ENCODE results near the gene ABI3BP. TPM values are rescaled to one million over a fixed set of nuclear protein-coding genes. Genes with fewer than 3 reads are reported as not detected.

Gene ABI3BP
- polyA plus RNA-seq, 3 donors, result not detected

DNA sequence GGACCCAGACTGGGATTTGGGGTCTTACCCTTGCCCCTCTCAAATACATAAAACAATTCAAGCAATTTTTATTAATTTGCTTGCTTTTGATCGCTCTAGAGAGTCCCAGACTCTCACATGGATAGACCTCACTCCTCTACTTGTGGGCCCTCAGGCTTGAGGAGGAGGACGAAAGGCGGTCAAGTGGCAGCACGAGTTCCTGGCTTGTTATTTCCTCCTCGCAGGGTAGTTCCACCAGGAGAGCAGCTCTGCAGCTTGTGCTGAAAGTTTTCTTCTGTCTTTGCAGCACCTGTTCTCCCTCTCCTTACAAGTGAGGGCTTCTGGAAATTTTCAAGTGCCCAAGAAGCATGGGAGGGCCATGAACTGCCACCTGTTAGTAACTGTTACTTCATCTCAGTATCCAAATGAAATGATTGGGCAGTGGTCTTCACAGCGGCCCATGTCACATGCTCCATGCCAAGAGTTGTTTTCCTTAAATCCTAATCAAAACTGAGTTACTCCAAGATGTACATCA is 22.7 kb downstream of the ABI3BP start:
- intact Hi-C loops (cut with micrococcal nuclease), result no loop called here
- H2AFZ ChIP-seq (ENCODE audit: insufficient read depth, low read depth, low read length, poor library complexity, severe bottlenecking), result no peak overlapping the region
- no peak overlapping the region for H3K4me3 Mint-ChIP-seq
- DNase-seq, result no peak
- no peaks in the 10 kb centered on the region for H3K4me1 Mint-ChIP-seq
- WGBS (ENCODE audit: insufficient coverage), result 100% methylated on average over 2 of the region's 6 CpGs
- H3K4me2 ChIP-seq (replicated peaks; ENCODE audit: extremely low read depth, low read length, poor library complexity, severe bottlenecking), result no peak overlapping the region
- H3K36me3 Mint-ChIP-seq, result no peaks in the 10 kb centered on the region
- TF ChIP-seq, protein P1, sequence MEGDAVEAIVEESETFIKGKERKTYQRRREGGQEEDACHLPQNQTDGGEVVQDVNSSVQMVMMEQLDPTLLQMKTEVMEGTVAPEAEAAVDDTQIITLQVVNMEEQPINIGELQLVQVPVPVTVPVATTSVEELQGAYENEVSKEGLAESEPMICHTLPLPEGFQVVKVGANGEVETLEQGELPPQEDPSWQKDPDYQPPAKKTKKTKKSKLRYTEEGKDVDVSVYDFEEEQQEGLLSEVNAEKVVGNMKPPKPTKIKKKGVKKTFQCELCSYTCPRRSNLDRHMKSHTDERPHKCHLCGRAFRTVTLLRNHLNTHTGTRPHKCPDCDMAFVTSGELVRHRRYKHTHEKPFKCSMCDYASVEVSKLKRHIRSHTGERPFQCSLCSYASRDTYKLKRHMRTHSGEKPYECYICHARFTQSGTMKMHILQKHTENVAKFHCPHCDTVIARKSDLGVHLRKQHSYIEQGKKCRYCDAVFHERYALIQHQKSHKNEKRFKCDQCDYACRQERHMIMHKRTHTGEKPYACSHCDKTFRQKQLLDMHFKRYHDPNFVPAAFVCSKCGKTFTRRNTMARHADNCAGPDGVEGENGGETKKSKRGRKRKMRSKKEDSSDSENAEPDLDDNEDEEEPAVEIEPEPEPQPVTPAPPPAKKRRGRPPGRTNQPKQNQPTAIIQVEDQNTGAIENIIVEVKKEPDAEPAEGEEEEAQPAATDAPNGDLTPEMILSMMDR (IDR thresholded peaks at IDR 0.05), result no peak
- no peaks in the 10 kb centered on the region for H3K4me1 ChIP-seq (ENCODE audit: control insufficient read depth in 1 of 2, insufficient read depth in 2 of 2, low read length in 2 of 2)
- H4K20me1 ChIP-seq (ENCODE audit: insufficient read depth, low read length), result no peaks in the 10 kb centered on the region
- H3K27me3 Mint-ChIP-seq (ENCODE audit: low read depth in 3 of 3), result no peaks in the 10 kb centered on the region
- H3K27ac ChIP-seq (ENCODE audit: low read depth in 1 of 2, low read length in 2 of 2), result no peak overlapping the region
- H3K4me3 ChIP-seq (replicated peaks in 1 of 3; ENCODE audit: low read depth in 2 of 3, low read length in 3 of 3), result no peak overlapping the region
- H3K9ac ChIP-seq (ENCODE audit: insufficient read depth, low read length, poor library complexity, severe bottlenecking), result no peak overlapping the region
- H3K79me2 ChIP-seq (ENCODE audit: insufficient read depth, low read length), result no peaks in the 10 kb centered on the region
- no peaks in the 10 kb centered on the region for H3K27me3 ChIP-seq (ENCODE audit: control insufficient read depth in 2 of 2, insufficient read depth in 2 of 2, low read length in 2 of 2)
- no peak overlapping the region for H3K27ac Mint-ChIP-seq
- H3K9me3 ChIP-seq (replicated peaks in 1 of 2; ENCODE audit: control insufficient read depth in 1 of 2, insufficient read depth in 1 of 2, low read length in 2 of 2), result no peaks in the 10 kb centered on the region
- no peaks in the 10 kb centered on the region for H3K36me3 ChIP-seq (replicated peaks in 1 of 2; ENCODE audit: control insufficient read depth in 1 of 2, insufficient read depth in 2 of 2, low read length in 2 of 2)
- H3K9me3 Mint-ChIP-seq, result peaks cover 0 to 4% (median 1%) of the 10 kb centered on the region in 7 donors

DNA sequence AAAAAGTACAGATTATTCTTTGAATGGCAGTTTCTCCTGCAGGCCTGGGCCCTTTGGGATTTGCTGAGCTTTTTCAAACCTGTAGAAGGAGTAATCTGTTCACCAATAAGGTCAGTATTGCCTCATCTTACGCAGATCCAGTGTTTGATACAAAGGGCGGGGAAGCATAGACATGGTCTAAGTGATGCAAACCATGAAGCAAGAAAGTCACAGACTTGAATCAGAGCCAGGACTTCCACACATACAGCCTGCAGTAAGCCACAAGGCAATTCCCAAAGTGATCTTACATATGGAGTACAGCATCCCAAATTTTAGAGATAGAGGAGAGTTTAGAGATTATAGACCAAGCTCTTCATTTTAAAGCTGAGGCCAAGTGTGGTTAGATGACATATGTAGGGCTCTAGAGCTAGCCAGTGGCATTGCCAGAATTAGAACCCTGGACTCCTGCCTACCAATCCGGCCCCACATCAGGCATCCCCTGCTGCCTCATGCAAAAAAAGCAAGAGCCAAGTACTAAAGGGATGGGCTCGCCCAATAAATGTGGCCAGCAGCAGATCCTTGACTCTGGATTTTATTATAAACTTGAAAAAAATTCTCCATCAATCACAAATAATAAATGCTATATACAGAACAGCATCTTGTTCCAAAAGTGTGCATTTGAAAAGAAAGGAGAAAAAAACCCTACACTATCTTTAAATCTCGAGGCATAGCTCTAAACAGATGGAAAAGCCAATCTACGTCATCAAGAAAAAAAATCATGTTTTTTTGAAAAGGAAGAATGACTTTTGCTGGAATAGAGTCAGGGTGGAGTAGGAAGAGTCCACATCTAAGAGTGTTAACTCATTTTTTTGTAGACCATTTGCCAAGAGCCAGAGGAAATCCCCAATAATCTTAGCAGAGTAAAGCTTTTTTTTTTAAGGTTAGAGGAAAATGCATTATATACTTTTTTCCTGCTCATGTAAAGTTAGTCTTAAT is 24.0 kb downstream of the ABI3BP start:
- Histone ChIP-seq H3K9me3 (replicated peaks in 1 of 2; ENCODE audit: control insufficient read depth in 1 of 2, insufficient read depth in 1 of 2, low read length in 2 of 2) (peaks cover 0 to 4% of the 10 kb centered on the region in 2 donors), H3K27ac (ENCODE audit: low read depth in 1 of 2, low read length in 2 of 2) (no peak overlapping the region), H3K4me2 (replicated peaks; ENCODE audit: extremely low read depth, low read length, poor library complexity, severe bottlenecking) (no peak overlapping the region), H3K9ac (ENCODE audit: insufficient read depth, low read length, poor library complexity, severe bottlenecking) (no peak overlapping the region), H3K36me3 (replicated peaks in 1 of 2; ENCODE audit: control insufficient read depth in 1 of 2, insufficient read depth in 2 of 2, low read length in 2 of 2) (no peaks in the 10 kb centered on the region), H3K4me3 (replicated peaks in 1 of 3; ENCODE audit: low read depth in 2 of 3, low read length in 3 of 3) (no peak overlapping the region), H3K27me3 (ENCODE audit: control insufficient read depth in 2 of 2, insufficient read depth in 2 of 2, low read length in 2 of 2) (no peaks in the 10 kb centered on the region), H3K79me2 (ENCODE audit: insufficient read depth, low read length) (no peaks in the 10 kb centered on the region), H2AFZ (ENCODE audit: insufficient read depth, low read depth, low read length, poor library complexity, severe bottlenecking) (no peak overlapping the region), H4K20me1 (ENCODE audit: insufficient read depth, low read length) (no peaks in the 10 kb centered on the region), H3K4me1 (ENCODE audit: control insufficient read depth in 1 of 2, insufficient read depth in 2 of 2, low read length in 2 of 2) (no peaks in the 10 kb centered on the region)
- Mint-ChIP-seq H3K27me3 (ENCODE audit: low read depth in 3 of 3) (no peaks in the 10 kb centered on the region), H3K27ac (no peak overlapping the region), H3K36me3 (no peaks in the 10 kb centered on the region), H3K4me1 (no peaks in the 10 kb centered on the region), H3K4me3 (no peak overlapping the region), H3K9me3 (peaks cover 0 to 7% (median 2%) of the 10 kb centered on the region in 7 donors)
- TF ChIP-seq, protein P1 (IDR thresholded peaks at IDR 0.05), result no peak
- no peak for DNase-seq
- WGBS (ENCODE audit: insufficient coverage), result no CpG with 5 or more reads among the region's 6 CpGs
- intact Hi-C loops (cut with micrococcal nuclease), result no loop called here

Measured in CD14-positive monocyte (primary cell).